GM12875 (cell line): ENCODE results near the gene CCND3.

ENCODE experiments used
- H3K4me3 ChIP-seq: one replicate; pipeline ENCODE4 v1.5.1; 2011; ENCODE audit warnings: low read depth, low read length, control low read depth
- TF ChIP-seq, protein P1 (sequence below): IDR thresholded peaks from 2 replicates; pipeline ENCODE4 v1.5.1; 2011; ENCODE audit warnings: low read depth, mild to moderate bottlenecking, control low read depth, inconsistent platforms, low read length, moderate library complexity, borderline replicate concordance; ENCODE audit not compliant: insufficient read depth

Gene CCND3

DNA sequence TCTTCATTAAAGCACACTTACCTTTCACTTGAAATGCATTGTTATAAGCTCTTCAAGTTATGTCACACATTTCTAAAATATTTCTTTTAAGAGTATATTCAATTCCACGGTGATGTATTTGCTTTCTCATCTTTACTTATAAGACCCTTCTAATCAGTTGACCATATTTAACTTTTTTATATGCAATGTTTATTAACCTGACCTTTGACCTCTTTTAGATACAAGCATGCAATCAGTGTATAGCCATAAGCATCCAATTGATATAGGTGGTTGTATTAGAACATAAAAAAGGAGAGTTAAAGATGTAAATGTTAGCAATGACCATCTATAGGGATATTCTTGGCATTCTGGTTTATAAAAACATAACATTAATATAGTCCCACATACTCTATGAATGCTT is 55.7 kb downstream of the CCND3 start:
- no peak overlapping the region for H3K4me3 ChIP-seq
- TF ChIP-seq, protein P1, sequence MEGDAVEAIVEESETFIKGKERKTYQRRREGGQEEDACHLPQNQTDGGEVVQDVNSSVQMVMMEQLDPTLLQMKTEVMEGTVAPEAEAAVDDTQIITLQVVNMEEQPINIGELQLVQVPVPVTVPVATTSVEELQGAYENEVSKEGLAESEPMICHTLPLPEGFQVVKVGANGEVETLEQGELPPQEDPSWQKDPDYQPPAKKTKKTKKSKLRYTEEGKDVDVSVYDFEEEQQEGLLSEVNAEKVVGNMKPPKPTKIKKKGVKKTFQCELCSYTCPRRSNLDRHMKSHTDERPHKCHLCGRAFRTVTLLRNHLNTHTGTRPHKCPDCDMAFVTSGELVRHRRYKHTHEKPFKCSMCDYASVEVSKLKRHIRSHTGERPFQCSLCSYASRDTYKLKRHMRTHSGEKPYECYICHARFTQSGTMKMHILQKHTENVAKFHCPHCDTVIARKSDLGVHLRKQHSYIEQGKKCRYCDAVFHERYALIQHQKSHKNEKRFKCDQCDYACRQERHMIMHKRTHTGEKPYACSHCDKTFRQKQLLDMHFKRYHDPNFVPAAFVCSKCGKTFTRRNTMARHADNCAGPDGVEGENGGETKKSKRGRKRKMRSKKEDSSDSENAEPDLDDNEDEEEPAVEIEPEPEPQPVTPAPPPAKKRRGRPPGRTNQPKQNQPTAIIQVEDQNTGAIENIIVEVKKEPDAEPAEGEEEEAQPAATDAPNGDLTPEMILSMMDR, result no peak

DNA sequence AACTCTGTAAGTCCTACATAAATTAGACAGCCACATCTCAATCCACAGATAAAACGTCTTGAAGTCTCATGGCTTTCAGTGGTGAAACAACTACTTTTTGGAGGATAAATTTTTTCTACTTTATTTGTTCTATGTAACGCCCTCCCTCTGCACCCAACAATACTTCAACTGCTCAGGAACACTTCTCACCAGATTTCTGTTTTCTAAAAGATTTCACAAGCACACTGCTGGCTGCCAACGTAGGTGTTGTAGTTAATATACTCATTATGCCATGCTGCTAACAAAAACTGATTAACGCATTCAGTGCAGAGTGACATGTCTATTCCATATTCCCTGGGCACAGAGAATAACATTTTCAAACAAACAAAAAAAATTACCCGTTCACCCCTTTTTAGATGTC is 56.7 kb downstream of the CCND3 start:
- H3K4me3 ChIP-seq, result no peak overlapping the region
- TF ChIP-seq, protein P1, result no peak
